ENCODE data around the gene VWA3A.

GRCh38 chr16:22193063-22193411, 100.7 kb downstream of the VWA3A start:
- no peak for TF ChIP-seq CTCF (IDR thresholded peaks at IDR 0.05)
- no peak for TF ChIP-seq SREBF2 (IDR thresholded peaks at IDR 0.05)
- no peak for TF ChIP-seq KDM1A (IDR thresholded peaks at IDR 0.05; ENCODE audit: low read depth)
- TF ChIP-seq POLR2A (IDR thresholded peaks at IDR 0.05; ENCODE audit: low read length), result no peak

Data from A549 (cell line).